ENCODE data around the gene GAL3ST1. TPM values are rescaled to one million over a fixed set of nuclear protein-coding genes. Genes with fewer than 3 reads are reported as not detected.

The GAL3ST1 gene
- polyA plus RNA-seq, 1 experiment: 0.06 TPM

DNA sequence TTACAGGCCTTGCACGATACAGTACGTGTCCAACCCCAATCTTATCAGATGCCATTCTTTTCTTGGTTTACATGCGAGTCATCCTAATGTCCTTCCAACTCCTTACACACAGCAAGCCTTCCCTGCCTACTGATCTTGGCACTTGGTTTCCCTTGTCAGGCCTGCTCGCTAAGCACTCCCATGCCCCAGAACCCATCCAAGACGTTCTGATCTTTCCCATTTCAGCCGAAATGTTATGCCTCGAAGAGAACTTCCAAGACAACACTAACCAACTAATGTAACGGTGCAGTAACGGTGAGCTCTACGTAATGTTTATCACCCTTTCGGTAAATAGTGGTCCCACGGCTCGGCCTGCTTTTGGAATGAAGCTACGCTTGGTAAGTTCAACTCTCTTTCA lies 16.7 kb upstream of the GAL3ST1 start:
- peak overlapping the region; percentile 87 for H3K4me3 ChIP-seq (ENCODE audit: low read depth, low read length)
- peak overlapping the region; percentile 23 for H3K27ac ChIP-seq (ENCODE audit: low read depth, low read length)
- POLR2A ChIA-PET: interaction anchor here (1.0 kb wide), 1 partner anchor 16 kb away, joined by 5 read pairs; the partner anchor contains the start of gene GAL3ST1
- CTCF ChIA-PET: interaction anchor here (1.0 to 1.3 kb wide), 2 partner anchors 43 kb away, joined by 3 to 4 read pairs; no protein-coding TSS in a partner anchor
- TF ChIP-seq, protein P1, sequence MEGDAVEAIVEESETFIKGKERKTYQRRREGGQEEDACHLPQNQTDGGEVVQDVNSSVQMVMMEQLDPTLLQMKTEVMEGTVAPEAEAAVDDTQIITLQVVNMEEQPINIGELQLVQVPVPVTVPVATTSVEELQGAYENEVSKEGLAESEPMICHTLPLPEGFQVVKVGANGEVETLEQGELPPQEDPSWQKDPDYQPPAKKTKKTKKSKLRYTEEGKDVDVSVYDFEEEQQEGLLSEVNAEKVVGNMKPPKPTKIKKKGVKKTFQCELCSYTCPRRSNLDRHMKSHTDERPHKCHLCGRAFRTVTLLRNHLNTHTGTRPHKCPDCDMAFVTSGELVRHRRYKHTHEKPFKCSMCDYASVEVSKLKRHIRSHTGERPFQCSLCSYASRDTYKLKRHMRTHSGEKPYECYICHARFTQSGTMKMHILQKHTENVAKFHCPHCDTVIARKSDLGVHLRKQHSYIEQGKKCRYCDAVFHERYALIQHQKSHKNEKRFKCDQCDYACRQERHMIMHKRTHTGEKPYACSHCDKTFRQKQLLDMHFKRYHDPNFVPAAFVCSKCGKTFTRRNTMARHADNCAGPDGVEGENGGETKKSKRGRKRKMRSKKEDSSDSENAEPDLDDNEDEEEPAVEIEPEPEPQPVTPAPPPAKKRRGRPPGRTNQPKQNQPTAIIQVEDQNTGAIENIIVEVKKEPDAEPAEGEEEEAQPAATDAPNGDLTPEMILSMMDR (IDR thresholded peaks at IDR 0.05; ENCODE audit: low read depth, low read length): no peak
- peaks cover 3% of the 10 kb centered on the region for H3K27me3 ChIP-seq (ENCODE audit: control insufficient read depth, insufficient read depth, low read length)
- no peaks in the 10 kb centered on the region for H3K9me3 ChIP-seq (ENCODE audit: control insufficient read depth, insufficient read depth, low read length)
- DNase-seq (ENCODE audit: low read depth, low spot score): no peak

DNA sequence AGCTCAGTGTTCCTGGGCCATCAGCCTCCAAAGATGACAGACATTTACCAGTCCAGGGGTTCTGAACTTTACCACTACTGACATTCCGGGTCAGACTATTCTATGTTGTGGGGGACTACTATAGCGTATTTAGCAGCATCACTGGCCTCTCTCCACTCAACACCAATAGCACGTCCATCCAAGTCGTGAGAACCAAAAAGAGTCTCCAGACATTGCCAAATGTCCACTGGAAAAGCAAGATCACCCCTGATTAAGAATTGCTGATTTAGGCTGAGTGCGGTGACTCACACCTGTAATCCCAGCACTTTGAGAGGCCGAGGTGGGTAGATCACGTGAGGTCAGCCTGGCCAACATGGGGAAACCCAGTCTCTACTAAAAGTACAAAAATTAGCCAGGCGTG lies 11.9 kb upstream of the GAL3ST1 start:
- POLR2A ChIA-PET: interaction anchor here (0.6 kb wide), 1 partner anchor 494 kb away, joined by 3 read pairs; no protein-coding TSS in a partner anchor
- no peak overlapping the region for H3K27ac ChIP-seq (ENCODE audit: low read depth, low read length)
- CTCF ChIA-PET: no interaction called here
- no peaks in the 10 kb centered on the region; the same call in 1 of the 2 replicates for H3K9me3 ChIP-seq (ENCODE audit: control insufficient read depth, insufficient read depth, low read length)
- DNase-seq (ENCODE audit: low read depth, low spot score): no peak
- TF ChIP-seq, protein P1 (IDR thresholded peaks at IDR 0.05; ENCODE audit: low read depth, low read length): no peak
- no peaks in the 10 kb centered on the region for H3K27me3 ChIP-seq (ENCODE audit: control insufficient read depth, insufficient read depth, low read length)
- no peak overlapping the region for H3K4me3 ChIP-seq (ENCODE audit: low read depth, low read length)

DNA sequence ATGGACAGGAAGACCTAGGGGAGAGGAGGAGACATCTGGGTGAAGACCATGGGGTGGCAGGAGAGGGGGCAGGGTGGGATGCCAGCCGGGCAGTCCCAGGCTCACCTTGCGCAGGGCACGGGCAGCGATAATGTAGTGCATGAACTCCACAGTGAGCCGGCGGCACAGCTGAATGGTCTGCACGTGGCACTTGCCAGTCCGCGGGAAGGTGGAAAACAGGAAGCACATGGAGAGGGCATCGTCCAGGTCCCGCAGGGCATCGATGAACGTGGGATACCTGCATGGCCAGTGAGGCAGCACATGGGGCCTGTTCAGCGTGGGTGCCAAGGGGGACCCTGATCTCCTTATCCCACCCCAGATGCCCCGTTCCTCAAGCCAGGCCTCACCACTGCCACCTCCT lies 10.0 kb upstream of the GAL3ST1 start:
- no peak overlapping the region for H3K4me3 ChIP-seq (ENCODE audit: low read depth, low read length)
- ChIA-PET CTCF (no interaction called here), POLR2A (no interaction called here)
- no peak overlapping the region for H3K27ac ChIP-seq (ENCODE audit: low read depth, low read length)
- TF ChIP-seq, protein P1 (IDR thresholded peaks at IDR 0.05; ENCODE audit: low read depth, low read length): no peak
- H3K9me3 ChIP-seq (ENCODE audit: control insufficient read depth, insufficient read depth, low read length): no peaks in the 10 kb centered on the region; the same call in 1 of the 2 replicates
- DNase-seq (ENCODE audit: low read depth, low spot score): no peak
- no peaks in the 10 kb centered on the region for H3K27me3 ChIP-seq (ENCODE audit: control insufficient read depth, insufficient read depth, low read length)

DNA sequence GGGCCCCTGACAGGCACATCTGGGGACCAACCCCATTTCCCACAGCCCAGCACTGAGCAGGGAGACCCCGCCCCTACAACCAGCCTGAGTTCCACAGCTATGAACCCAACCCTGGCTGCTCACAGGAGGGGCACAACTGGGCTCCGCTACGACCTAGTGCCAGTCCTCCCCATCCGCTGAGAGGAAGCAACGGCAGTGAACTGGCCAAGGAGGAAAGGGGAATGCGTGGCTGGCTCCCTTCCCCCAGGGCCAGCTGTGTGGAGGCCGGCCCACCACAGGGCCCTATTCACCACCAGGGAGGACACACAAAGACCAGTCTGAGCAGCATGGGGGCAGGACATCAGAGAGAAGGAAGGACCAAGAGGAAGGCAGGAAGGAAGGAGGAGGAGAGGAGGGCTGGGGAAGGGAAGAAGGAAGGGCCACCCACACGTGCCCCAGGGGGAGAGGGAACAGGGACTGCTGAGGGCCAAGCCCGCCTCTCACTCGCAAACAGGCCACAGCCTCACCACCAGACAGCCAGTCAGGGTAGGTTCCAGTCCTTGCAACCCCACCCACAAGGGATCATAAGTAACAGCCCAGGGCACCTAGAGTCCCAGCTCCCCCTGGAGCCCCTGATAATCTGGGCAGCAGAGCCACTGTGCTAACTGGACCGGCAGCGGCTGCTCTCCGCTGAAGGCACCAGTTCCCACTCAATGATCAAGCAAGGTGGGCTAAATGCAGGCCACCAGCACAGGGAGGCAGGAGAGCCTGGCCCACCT lies 8.5 kb upstream of the GAL3ST1 start:
- CTCF ChIA-PET: no interaction called here
- no peaks in the 10 kb centered on the region for H3K27me3 ChIP-seq (ENCODE audit: control insufficient read depth, insufficient read depth, low read length)
- no peak for DNase-seq (ENCODE audit: low read depth, low spot score)
- no peak overlapping the region for H3K27ac ChIP-seq (ENCODE audit: low read depth, low read length)
- TF ChIP-seq, protein P1 (IDR thresholded peaks at IDR 0.05; ENCODE audit: low read depth, low read length): no peak
- H3K9me3 ChIP-seq (ENCODE audit: control insufficient read depth, insufficient read depth, low read length): no peaks in the 10 kb centered on the region; the same call in 1 of the 2 replicates
- POLR2A ChIA-PET: no interaction called here
- no peak overlapping the region for H3K4me3 ChIP-seq (ENCODE audit: low read depth, low read length)

DNA sequence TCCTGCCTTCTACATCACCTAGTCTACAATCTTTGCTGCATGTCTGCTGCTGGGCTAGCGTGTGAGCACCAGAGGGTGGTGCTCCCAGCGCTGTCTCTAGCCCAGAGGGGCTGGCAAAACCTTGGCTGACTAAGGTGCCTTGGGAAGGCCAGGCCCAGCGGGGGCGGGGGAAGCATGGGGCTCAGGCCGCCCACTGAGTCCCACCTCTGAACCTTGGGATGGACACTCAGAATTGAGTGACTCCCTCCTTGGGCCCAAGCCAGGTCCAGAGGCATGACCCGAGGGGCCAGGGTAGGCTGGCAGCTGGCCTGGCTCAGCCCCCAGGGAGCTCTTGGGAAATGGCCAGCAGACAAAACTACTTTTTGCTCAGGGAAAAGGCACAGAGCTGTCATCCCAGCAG lies 7.6 kb upstream of the GAL3ST1 start:
- TF ChIP-seq, protein P1 (IDR thresholded peaks at IDR 0.05; ENCODE audit: low read depth, low read length): no peak
- ChIA-PET CTCF (no interaction called here), POLR2A (no interaction called here)
- Histone ChIP-seq H3K9me3 (ENCODE audit: control insufficient read depth, insufficient read depth, low read length) (no peaks in the 10 kb centered on the region; the same call in 1 of the 2 replicates), H3K4me3 (ENCODE audit: low read depth, low read length) (no peak overlapping the region), H3K27me3 (ENCODE audit: control insufficient read depth, insufficient read depth, low read length) (no peaks in the 10 kb centered on the region), H3K27ac (ENCODE audit: low read depth, low read length) (peak overlapping the region; percentile 21)
- DNase-seq (ENCODE audit: low read depth, low spot score): no peak

Data from AG04450 (cell line).